Measurements from ENCODE around the gene EHF.

DNA sequence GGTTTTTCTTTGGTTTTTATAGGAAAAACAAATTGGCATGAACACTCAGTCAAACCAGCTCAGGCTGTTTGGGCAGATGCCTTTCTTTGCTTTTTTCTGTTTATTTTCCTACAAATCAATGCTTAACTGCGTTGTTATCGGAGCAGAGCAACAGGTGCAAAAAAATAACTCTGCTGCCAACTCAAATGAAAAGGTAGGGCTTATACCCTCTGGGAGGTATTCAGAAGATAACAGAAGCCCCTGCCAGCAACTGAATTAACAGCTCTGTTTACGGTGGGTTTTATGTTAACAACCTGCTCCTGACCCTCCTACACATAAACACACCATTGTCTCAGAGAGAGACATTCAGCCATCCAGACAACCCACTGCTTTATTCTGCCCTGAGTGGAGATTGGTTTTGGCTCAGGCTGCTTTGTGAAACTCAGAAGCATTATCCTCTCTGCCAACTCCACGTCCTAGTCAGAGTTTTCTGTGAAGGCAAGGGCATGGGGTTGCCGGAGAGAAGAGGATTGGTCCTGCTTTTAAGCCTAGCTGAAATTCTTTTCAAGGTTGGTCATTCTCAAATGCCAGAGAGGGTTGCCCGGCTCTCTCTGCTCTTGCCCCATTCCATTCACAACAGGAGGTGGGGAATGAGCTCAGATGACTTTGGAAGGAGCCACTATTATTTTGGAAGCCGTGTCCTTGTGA lies 11.4 kb downstream of the EHF start:
- TF ChIP-seq POLR2A (IDR thresholded peaks at IDR 0.05) = no peak
- TF ChIP-seq, protein P1, sequence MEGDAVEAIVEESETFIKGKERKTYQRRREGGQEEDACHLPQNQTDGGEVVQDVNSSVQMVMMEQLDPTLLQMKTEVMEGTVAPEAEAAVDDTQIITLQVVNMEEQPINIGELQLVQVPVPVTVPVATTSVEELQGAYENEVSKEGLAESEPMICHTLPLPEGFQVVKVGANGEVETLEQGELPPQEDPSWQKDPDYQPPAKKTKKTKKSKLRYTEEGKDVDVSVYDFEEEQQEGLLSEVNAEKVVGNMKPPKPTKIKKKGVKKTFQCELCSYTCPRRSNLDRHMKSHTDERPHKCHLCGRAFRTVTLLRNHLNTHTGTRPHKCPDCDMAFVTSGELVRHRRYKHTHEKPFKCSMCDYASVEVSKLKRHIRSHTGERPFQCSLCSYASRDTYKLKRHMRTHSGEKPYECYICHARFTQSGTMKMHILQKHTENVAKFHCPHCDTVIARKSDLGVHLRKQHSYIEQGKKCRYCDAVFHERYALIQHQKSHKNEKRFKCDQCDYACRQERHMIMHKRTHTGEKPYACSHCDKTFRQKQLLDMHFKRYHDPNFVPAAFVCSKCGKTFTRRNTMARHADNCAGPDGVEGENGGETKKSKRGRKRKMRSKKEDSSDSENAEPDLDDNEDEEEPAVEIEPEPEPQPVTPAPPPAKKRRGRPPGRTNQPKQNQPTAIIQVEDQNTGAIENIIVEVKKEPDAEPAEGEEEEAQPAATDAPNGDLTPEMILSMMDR (IDR thresholded peaks at IDR 0.05) = no peak

All from prostate gland (tissue), 2 donors.